Measurements from ENCODE around the gene CAPN10. TPM values are rescaled to one million over a fixed set of nuclear protein-coding genes. Genes with fewer than 3 reads are reported as not detected.

CAPN10 gene, protein sequence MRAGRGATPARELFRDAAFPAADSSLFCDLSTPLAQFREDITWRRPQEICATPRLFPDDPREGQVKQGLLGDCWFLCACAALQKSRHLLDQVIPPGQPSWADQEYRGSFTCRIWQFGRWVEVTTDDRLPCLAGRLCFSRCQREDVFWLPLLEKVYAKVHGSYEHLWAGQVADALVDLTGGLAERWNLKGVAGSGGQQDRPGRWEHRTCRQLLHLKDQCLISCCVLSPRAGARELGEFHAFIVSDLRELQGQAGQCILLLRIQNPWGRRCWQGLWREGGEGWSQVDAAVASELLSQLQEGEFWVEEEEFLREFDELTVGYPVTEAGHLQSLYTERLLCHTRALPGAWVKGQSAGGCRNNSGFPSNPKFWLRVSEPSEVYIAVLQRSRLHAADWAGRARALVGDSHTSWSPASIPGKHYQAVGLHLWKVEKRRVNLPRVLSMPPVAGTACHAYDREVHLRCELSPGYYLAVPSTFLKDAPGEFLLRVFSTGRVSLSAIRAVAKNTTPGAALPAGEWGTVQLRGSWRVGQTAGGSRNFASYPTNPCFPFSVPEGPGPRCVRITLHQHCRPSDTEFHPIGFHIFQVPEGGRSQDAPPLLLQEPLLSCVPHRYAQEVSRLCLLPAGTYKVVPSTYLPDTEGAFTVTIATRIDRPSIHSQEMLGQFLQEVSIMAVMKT
- 20.1 and 20.9 TPM in 2 replicates for total RNA-seq

DNA sequence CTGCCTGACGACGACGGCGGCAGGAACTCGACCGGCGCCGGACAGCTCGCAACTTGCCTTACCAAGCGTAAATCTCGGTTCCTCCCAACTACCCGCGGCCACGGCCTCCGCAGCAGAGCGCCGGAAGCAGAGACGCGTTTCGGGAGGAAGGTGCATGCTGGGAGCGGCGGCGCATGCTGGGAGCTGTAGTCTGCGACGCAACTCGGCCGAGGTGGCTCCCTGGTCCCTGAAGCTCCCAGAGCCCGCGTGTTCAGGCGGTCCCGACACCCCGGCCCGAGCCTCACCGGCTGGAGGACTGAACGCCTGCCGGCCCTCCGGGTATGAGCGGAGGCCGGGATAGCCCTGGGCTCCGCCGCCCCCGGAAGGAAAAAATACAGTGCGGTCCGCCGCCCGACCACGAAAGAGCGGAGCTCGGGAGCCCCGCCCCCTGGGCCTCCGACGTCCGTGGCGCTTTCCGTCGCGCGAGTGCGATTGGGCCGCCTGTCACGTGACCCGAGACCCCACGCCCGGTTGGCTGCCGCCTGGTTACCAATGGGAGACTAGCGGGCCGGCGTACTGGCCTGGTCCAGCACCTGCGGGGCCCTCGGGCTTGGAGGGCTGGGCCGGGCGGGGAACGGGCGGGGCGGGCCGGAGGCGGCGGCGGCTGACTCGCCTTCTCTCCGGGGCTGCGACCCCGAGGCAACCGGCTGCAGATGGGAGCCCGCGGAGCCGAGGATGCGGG, at the start of gene CAPN10:
CAPN10 (plus strand) TSS at position 537 of the 721 bp plus-strand sequence; CDS start at position 715, 178 bp downstream.

GRCh38 chr2:240557808-240558207, 28.7 kb upstream of the CAPN10 start, which contains the start of gene ANKMY1:
Gene ANKMY1, minus strand, starts transcription at chr2:240557988. Its CDS starts 653 bp downstream, at chr2:240557335.

GRCh38 chr2:240560084-240560479, 26.5 kb upstream of the CAPN10 start, which contains the start of gene DUSP28:
Gene DUSP28, plus strand, starts transcription at chr2:240560357. Its CDS starts 328 bp downstream, at chr2:240560685.

DNA sequence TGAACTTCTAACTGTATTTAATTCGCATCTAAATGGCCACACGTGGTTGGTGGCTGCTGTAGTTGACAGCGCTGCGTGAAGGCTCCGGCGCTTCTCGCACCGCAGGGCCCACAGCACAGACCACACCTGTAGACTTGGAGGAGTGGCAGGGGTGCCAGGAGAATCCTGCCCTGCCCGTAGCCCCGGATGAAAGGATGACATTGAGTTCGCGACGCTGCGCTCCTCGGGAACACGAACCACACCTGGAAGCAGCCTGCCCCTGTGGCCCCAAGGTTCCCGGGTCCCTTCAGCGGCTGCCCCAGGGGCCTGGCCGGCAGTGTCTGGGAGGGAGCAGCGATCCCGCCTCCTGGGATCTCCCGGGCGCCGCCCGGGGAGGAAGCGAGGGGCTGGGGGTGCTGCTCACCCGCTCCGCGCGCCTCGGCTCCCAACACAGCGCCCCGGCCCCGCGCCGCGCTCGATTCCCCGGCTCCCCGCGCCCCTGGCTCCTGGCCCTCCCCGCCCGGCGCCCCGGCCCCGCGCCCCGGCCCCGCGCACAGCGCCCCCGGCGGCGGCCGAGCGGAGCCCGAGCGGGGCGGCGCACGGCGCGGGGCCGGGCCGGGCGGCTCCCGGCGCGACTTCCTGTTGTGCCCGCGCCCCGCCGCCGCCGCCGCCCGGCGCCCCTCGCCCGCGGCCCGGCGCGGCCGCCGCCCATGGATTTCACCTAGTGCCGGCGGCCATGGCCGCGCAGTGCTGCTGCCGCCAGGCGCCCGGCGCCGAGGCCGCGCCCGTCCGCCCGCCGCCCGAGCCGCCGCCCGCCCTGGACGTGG, 18.5 kb upstream of the CAPN10 start, which contains the start of gene RNPEPL1:
RNPEPL1 (plus strand) TSS at position 613 of the 806 bp plus-strand sequence; CDS start at position 716, 103 bp downstream.

DNA sequence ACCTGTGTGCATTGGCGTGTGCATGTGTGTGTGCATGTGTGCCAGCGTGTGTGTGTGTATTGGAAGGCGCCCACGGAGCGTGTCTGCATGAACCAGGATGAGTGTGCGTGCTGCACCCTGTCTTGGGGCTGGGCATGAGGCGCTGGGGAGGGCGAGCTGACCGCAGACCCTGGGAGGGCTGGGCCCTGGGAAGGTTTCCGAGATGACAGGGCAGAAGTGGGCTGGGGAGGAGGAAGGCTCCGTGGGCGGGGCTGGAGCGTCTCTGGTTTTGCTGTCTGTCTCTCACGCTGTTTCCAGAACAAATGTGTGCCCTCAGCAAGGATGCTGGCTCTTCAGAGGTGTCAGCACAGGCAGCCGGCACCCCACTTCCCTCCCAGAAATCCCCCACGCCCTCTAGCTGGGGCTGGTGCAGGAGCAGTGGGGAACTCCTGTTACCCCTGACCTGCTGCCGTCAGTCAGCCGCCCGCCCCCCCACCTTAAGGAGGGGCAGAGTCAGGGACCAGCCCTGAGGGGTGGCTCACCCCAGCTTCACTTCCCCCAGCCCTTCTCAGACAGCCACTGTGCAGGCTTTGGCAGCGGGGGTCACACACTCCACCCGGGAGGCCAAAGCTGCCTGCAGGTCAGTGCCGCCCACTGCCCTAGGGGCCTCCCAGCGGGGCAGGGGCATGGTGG, 38.6 kb downstream of the CAPN10 start, which contains the start of gene GPR35:
GPR35 (plus strand) TSS at position 531 of the 672 bp plus-strand sequence. CDS start 4,473 bp downstream, outside the sequence.

Other genes with a start within 250 kb of the CAPN10 start
- gene GPC1, start 151.1 kb upstream of the CAPN10 start, total RNA-seq, result 42.9 and 55.0 TPM in 2 replicates
- 5.8 and 9.3 TPM in 2 replicates for gene ANKMY1, start 28.7 kb upstream of the CAPN10 start, total RNA-seq
- 2.3 and 3.7 TPM in 2 replicates for gene DUSP28, start 26.4 kb upstream of the CAPN10 start, total RNA-seq
- 5.4 and 7.7 TPM in 2 replicates for gene RNPEPL1, start 18.2 kb upstream of the CAPN10 start, total RNA-seq
- gene GPR35, start 38.7 kb downstream of the CAPN10 start, total RNA-seq, result 0.19 and 0.85 TPM in 2 replicates
- gene AQP12B, start 96.2 kb downstream of the CAPN10 start, total RNA-seq, result not detected in 2 replicates
- gene AQP12A, start 105.1 kb downstream of the CAPN10 start, total RNA-seq, result not detected in 2 replicates
- under 0.01 TPM in 1 of 2 replicates, not detected in the other for gene KIF1A, start 233.5 kb downstream of the CAPN10 start, total RNA-seq

All from regular cardiac myocyte (primary cell).